ENCODE data around the gene VTI1A. TPM values are rescaled to one million over a fixed set of nuclear protein-coding genes. Genes with fewer than 3 reads are reported as not detected.

The VTI1A gene
- total and polyA plus RNA-seq, 9 of the 15 experiments (the other 6 are each of a cell fraction or from before 2014, with no cell fraction given): 9.3 to 21.4 (median 16.0) TPM

- no peak for TF ChIP-seq OTX1 (CRISPR knock-in tag; IDR thresholded peaks at IDR 0.05)
These were observed 324.7 kb downstream of the VTI1A start (continued) for GRCh38 chr10:112771733-112772132.

DNA sequence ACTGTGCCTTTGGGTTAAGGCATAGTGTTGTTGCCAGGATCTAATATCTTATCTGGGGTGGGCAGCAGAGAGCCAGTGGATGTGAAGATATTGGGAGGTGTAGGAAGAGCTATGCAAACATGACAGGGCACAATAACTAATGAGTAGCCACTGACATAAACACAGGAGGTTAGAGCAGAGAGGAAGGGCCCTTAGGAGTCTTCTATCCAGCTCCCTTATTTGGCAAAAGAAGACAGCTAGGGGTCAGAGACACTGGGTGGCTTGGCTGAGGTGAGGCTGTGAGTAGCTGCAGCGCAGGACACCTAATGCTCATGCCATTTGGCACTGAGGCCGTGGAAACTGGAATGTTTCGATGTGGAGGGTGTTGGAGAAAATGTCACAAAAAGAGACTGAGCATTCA is 326.8 kb downstream of the VTI1A start:
- Histone ChIP-seq H3K27ac (ENCODE audit: extremely low read depth, low read depth, low read length) (no peak overlapping the region), H3K36me3 (ENCODE audit: control insufficient read depth, insufficient read depth, low read length) (no peaks in the 10 kb centered on the region), H3K4me3 (no peak overlapping the region), H4K20me1 (replicated peaks; ENCODE audit: control insufficient read depth, insufficient read depth, low read length) (no peaks in the 10 kb centered on the region), H2AFZ (ENCODE audit: low read depth, low read length) (no peak overlapping the region), H3K9me1 (ENCODE audit: control insufficient read depth, insufficient read depth, low read length) (no peaks in the 10 kb centered on the region), H3K27me3 (ENCODE audit: control insufficient read depth in 2 of 2, insufficient read depth in 2 of 2, low read length in 2 of 2) (no peaks in the 10 kb centered on the region), H3K4me2 (ENCODE audit: insufficient read depth, low read length) (no peak overlapping the region), H3K9ac (ENCODE audit: insufficient read depth in 1 of 2, low read depth in 2 of 2, low read length in 2 of 2) (no peak overlapping the region), H3K4me1 (replicated peaks in 1 of 2; ENCODE audit: control insufficient read depth in 2 of 2, insufficient read depth in 2 of 2, low read length in 2 of 2) (no peaks in the 10 kb centered on the region), H3K9me3 (replicated peaks; ENCODE audit: control insufficient read depth, insufficient read depth, low read depth, low read length) (no peaks in the 10 kb centered on the region), H3K79me2 (ENCODE audit: control insufficient read depth, insufficient read depth, low read length) (no peaks in the 10 kb centered on the region)
- no peak for ATAC-seq
- 75% methylated on average over 1 of the region's 3 CpGs for WGBS (ENCODE audit: insufficient coverage, low coverage, missing lambda C conversion rate)
- FAIRE-seq: no peak
- ChIA-PET POLR2A (no interaction called here), CTCF (ENCODE audit: low intra/inter-chr PET ratio) (no interaction called here)
- in situ Hi-C loops (cut with MboI) (no loop called here), intact Hi-C loops (cut with micrococcal nuclease) (no loop called here)
- BruUV-seq (replicated peaks): no TSS peak
- DNase-seq (ENCODE audit: extremely low read depth in 1 of 4, low spot score in 3 of 4): no peak
- TF ChIP-seq ZFP91 (CRISPR knock-in tag; IDR thresholded peaks at IDR 0.05) (no peak), GATAD2B (IDR thresholded peaks at IDR 0.05; ENCODE audit: borderline replicate concordance) (no peak), SLC30A9 (CRISPR knock-in tag; IDR thresholded peaks at IDR 0.05) (no peak), NR2C1 (IDR thresholded peaks at IDR 0.05) (no peak), NR2C1 (tag; IDR thresholded peaks at IDR 0.05) (no peak), ZBTB2 (IDR thresholded peaks at IDR 0.05) (no peak), KDM4B (IDR thresholded peaks at IDR 0.05; ENCODE audit: borderline replicate concordance in 2 of 2, low read depth in 1 of 2) (no peak), TFAM (CRISPR knock-in tag; conservative IDR thresholded peaks at IDR 0.05) (no peak), XRCC5 (IDR thresholded peaks at IDR 0.05; ENCODE audit: low read depth, low read length) (no peak), HDAC3 (IDR thresholded peaks at IDR 0.05; ENCODE audit: borderline replicate concordance, partially characterized antibody) (no peak), FOXA1 (IDR thresholded peaks at IDR 0.05; ENCODE audit: borderline replicate concordance) (no peak), RBBP5 (IDR thresholded peaks at IDR 0.05; ENCODE audit: borderline replicate concordance, insufficient read depth, low read length, poor library complexity, severe bottlenecking) (no peak)
- TF ChIP-seq, protein P1, sequence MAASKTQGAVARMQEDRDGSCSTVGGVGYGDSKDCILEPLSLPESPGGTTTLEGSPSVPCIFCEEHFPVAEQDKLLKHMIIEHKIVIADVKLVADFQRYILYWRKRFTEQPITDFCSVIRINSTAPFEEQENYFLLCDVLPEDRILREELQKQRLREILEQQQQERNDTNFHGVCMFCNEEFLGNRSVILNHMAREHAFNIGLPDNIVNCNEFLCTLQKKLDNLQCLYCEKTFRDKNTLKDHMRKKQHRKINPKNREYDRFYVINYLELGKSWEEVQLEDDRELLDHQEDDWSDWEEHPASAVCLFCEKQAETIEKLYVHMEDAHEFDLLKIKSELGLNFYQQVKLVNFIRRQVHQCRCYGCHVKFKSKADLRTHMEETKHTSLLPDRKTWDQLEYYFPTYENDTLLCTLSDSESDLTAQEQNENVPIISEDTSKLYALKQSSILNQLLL (CRISPR knock-in tag; IDR thresholded peaks at IDR 0.05; ENCODE audit: borderline replicate concordance): no peak
- TF ChIP-seq, protein P2, sequence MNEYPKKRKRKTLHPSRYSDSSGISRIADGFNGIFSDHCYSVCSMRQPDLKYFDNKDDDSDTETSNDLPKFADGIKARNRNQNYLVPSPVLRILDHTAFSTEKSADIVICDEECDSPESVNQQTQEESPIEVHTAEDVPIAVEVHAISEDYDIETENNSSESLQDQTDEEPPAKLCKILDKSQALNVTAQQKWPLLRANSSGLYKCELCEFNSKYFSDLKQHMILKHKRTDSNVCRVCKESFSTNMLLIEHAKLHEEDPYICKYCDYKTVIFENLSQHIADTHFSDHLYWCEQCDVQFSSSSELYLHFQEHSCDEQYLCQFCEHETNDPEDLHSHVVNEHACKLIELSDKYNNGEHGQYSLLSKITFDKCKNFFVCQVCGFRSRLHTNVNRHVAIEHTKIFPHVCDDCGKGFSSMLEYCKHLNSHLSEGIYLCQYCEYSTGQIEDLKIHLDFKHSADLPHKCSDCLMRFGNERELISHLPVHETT (CRISPR knock-in tag; conservative IDR thresholded peaks at IDR 0.05 in 1 of 2, IDR thresholded peaks at IDR 0.05 in 1 of 2): no peak

Data from K562 (cell line).